Measurements from ENCODE around the gene BCAS1. TPM values are rescaled to one million over a fixed set of nuclear protein-coding genes. Genes with fewer than 3 reads are reported as not detected.

Gene BCAS1
- total and polyA plus RNA-seq, 2 donors (not counting 3 experiments of a cell fraction or from before 2014, with no cell fraction given) = not detected

DNA sequence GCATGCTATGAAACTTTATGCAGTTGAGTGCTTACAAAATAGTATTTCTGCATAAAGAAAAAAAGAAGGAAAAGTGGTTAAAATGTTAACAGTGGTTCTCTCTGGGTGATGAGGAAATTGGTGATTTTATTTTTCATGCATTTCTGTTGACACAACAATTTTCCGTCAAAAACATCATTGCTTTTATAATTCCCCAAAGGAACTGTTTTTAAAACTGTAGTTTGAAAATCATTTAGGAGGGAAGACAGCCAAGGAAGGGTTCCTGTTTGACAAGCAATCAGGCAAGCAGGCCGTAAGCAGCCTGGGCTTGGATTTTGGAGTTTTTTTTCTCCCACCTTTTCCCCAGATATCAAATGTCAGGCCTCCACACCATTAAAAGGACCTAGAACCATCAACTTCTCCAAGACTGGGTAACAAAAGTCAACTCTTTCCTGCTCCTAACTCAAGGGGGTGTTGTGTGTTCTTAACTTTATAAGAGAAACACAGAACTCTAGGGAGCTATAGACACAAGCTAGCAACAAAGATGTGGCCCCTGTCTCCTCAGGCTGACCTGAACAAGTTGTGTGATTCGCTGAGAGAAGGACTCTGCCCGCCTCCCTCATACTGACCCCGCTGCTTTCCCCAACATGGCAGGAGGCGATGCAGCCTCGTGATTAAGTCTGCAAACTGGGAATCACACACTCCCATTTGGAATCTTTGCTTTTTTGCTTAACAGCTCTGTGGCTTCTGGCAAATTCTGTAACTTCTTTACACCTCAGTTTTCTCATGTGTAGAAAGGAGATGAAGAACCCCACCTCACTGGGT, 146.6 kb downstream of the BCAS1 start:
- TF ChIP-seq MYC (IDR thresholded peaks at IDR 0.05; ENCODE audit: low read depth, low read length) (no peak), POLR2A (IDR thresholded peaks at IDR 0.05; ENCODE audit: low read depth, low read length) (no peak), FOS (IDR thresholded peaks at IDR 0.05; ENCODE audit: borderline replicate concordance, insufficient read depth, low read length) (no peak), GATA2 (IDR thresholded peaks at IDR 0.05; ENCODE audit: insufficient read depth, insufficient read length, low read depth, low read length) (no peak), EZH2 (IDR thresholded peaks at IDR 0.05; ENCODE audit: borderline replicate concordance, low read depth, low read length, severe bottlenecking) (no peak), POLR2AphosphoS5 (IDR thresholded peaks at IDR 0.05; ENCODE audit: insufficient read depth, low read depth, low read length) (no peak), JUN (IDR thresholded peaks at IDR 0.05; ENCODE audit: borderline replicate concordance, insufficient read depth, insufficient read length, low read depth) (no peak)
- TF ChIP-seq, protein P1, sequence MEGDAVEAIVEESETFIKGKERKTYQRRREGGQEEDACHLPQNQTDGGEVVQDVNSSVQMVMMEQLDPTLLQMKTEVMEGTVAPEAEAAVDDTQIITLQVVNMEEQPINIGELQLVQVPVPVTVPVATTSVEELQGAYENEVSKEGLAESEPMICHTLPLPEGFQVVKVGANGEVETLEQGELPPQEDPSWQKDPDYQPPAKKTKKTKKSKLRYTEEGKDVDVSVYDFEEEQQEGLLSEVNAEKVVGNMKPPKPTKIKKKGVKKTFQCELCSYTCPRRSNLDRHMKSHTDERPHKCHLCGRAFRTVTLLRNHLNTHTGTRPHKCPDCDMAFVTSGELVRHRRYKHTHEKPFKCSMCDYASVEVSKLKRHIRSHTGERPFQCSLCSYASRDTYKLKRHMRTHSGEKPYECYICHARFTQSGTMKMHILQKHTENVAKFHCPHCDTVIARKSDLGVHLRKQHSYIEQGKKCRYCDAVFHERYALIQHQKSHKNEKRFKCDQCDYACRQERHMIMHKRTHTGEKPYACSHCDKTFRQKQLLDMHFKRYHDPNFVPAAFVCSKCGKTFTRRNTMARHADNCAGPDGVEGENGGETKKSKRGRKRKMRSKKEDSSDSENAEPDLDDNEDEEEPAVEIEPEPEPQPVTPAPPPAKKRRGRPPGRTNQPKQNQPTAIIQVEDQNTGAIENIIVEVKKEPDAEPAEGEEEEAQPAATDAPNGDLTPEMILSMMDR (IDR thresholded peaks at IDR 0.05; ENCODE audit: extremely low read depth in 1 of 2, insufficient read depth in 1 of 2, low read depth in 1 of 2, low read length in 2 of 2) = no peak
- TF ChIP-seq, protein P2, sequence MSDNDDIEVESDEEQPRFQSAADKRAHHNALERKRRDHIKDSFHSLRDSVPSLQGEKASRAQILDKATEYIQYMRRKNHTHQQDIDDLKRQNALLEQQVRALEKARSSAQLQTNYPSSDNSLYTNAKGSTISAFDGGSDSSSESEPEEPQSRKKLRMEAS (IDR thresholded peaks at IDR 0.05; ENCODE audit: insufficient read depth, insufficient read length) = no peak
- Histone ChIP-seq H3K4me1 (ENCODE audit: control insufficient read depth, extremely low read depth, insufficient read depth, low read length) (peaks cover 13% of the 10 kb centered on the region), H3K79me2 (ENCODE audit: control insufficient read depth, insufficient read depth, low read length) (no peaks in the 10 kb centered on the region), H3K9ac (replicated peaks; ENCODE audit: extremely low read depth, insufficient read depth, low read length) (no peak overlapping the region), H3K36me3 (ENCODE audit: control insufficient read depth in 2 of 2, extremely low read depth in 1 of 2, insufficient read depth in 2 of 2, low read length in 2 of 2) (no peaks in the 10 kb centered on the region), H3K4me3 (replicated peaks in 1 of 3; ENCODE audit: insufficient read depth in 1 of 3, low read depth in 1 of 3, low read length in 3 of 3) (no peak overlapping the region), H3K4me2 (ENCODE audit: insufficient read depth, low read length) (no peak overlapping the region), H3K9me1 (replicated peaks; ENCODE audit: control insufficient read depth, extremely low read depth, insufficient read depth, low read length) (no peaks in the 10 kb centered on the region), H4K20me1 (replicated peaks; ENCODE audit: control insufficient read depth, extremely low read depth, insufficient read depth, low read length) (no peaks in the 10 kb centered on the region), H3K27ac (ENCODE audit: insufficient read depth, low read depth, low read length) (no peak overlapping the region), H3K27me3 (ENCODE audit: control insufficient read depth in 2 of 2, insufficient read depth in 2 of 2, low read length in 2 of 2) (no peaks in the 10 kb centered on the region), H3K9me3 (replicated peaks; ENCODE audit: control insufficient read depth, insufficient read depth, low read length) (no peaks in the 10 kb centered on the region), H2AFZ (ENCODE audit: low read depth, low read length) (peak overlapping the region; percentile 13)
- CTCF ChIA-PET = interaction anchor here (0.6 to 4.5 kb wide), 3 partner anchors 11 to 311 kb away, joined by 3 to 19 read pairs (median 3); no protein-coding TSS in a partner anchor
- FAIRE-seq (peak; percentile 15), DNase-seq (ENCODE audit: low read depth, low spot score) (no peak)
- intact Hi-C loops (cut with micrococcal nuclease) (no loop called here), dilution Hi-C loops (cut with MboI; ENCODE audit: extremely low pct_ligation_motif_present, low sequenced_read_pairs) (no loop called here)
- POLR2A ChIA-PET = no interaction called here
- BruUV-seq (replicated peaks) = no TSS peak
